GM19238 (cell line): Measurements from ENCODE around the gene ARHGDIG.

Source experiments
- DNase-seq: peaks from one replicate; pipeline ENCODE4 v3.0.0; 2011; ENCODE audit warnings: low spot score; ENCODE audit not compliant: insufficient read length

ARHGDIG gene

GRCh38 chr16:280005-280460, 358 bp upstream of the ARHGDIG start:
- no peak for DNase-seq

DNA sequence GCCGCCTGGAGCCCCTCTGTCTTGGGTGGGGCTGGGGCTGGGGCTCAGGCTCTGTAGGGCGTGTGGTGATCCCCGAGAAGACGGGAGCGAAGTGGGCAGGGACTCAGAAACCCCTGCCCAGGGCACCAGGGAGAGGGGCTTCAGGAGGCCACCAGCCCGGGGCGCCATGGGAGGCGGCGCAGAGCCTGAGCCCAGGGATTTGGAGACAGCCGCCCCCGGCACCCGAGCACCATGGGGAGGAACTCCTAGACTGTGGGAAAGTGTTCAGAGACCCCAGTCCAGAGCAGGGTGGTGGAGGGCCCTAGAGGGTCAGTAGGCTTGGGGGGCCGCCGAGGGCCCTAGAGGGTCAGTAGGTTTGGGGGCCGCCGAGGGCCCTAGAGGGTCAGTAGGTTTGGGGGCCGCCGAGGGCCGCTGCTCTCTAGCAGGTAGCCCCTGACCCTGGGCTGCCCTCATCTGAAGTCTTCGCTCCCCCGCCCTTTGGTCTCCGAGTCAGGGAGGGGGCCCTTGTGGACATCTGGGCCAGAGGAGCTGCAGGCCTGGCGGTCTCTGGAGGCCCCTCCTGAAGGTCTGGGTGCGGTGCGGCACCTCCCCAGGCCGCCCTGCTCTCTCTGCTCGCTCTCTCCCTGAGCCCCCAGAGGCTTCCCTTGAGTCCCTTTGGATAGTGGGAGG, 734 bp downstream of the ARHGDIG start:
- DNase-seq, result no peak

- DNase-seq, result no peak
Observed at GRCh38 chr16:281660-282255, 1.4 kb downstream of the ARHGDIG start.

DNA sequence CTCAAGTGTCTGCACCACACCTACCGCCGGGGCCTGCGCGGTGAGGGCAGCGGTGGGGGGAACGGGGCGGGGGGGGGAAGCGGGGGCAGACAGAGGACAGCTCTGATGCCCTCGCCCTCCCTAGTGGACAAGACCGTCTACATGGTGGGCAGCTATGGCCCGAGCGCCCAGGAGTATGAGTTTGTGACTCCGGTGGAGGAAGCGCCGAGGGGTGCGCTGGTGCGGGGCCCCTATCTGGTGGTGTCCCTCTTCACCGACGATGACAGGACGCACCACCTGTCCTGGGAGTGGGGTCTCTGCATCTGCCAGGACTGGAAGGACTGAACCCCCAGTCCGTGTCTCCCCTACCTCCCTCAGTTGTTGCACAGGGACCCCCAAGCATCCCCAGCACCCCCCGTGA, 2.1 kb downstream of the ARHGDIG start:
- DNase-seq, result no peak

GRCh38 chr16:283033-283805, 2.8 kb downstream of the ARHGDIG start, which contains the start of gene PDIA2:
Gene PDIA2, plus strand, starts transcription at chr16:283164. Its CDS starts 6 bp downstream, at chr16:283170.
- DNase-seq, result no peak

DNA sequence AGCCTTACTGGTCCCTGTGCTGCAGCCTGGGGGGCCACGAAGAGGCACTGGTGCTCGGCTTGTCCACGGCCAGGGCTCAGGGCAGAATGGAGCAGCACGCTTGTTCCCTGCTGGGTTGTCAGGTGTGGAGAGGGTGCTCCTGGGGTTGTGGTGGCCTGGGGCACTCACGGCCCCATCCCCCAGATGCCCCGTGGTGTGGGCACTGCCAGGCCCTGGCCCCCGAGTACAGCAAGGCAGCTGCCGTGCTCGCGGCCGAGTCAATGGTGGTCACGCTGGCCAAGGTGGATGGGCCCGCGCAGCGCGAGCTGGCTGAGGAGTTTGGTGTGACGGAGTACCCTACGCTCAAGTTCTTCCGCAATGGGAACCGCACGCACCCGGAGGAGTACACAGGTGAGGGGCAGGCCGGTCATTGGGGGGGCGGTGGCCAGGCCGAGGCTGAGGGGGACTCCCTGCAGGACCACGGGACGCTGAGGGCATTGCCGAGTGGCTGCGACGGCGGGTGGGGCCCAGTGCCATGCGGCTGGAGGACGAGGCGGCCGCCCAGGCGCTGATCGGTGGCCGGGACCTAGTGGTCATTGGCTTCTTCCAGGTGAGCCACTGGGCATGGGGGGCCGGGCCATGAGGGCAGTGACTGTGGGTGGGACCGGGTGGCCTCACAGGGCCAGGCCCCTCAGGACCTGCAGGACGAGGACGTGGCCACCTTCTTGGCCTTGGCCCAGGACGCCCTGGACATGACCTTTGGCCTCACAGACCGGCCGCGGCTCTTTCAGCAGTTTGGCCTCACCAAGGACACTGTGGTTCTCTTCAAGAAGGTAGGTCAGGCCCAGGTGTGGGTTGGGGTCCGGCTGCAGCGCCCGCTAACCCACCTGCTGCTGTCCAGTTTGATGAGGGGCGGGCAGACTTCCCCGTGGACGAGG, 4.1 kb downstream of the ARHGDIG start:
- no peak for DNase-seq

DNA sequence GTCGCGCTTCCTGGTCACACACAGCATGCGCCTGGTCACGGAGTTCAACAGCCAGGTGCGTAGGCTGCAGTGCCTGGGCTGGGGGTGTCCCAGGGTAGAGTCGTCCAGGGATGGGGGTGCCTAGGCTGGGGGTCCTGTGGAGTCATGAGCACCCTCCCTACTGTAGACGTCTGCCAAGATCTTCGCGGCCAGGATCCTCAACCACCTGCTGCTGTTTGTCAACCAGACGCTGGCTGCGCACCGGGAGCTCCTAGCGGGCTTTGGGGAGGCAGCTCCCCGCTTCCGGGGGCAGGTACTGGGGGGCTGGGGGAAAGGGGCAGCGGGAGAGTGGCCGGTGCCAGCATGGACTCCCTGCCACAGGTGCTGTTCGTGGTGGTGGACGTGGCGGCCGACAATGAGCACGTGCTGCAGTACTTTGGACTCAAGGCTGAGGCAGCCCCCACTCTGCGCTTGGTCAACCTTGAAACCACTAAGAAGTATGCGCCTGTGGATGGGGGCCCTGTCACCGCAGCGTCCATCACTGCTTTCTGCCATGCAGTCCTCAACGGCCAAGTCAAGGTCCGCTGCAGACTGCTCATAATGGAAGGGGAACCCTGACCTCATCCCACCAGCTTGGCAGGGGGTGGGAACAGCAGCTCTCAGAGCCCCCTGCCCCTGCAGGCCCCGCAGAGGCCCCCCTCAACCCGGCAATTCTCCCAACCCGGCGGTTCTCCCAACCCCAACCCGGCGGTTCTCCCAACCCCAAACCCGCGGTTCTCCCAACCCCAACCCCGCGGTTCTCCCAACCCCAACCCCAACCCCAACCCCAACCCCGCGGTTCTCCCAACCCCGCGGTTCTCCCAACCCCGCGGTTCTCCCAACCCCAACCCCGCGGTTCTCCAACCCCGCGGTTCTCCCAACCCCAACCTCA, 5.0 kb downstream of the ARHGDIG start:
- DNase-seq, result no peak

- no peak for DNase-seq
Observed at GRCh38 chr16:286491-287297, 6.3 kb downstream of the ARHGDIG start.

DNA sequence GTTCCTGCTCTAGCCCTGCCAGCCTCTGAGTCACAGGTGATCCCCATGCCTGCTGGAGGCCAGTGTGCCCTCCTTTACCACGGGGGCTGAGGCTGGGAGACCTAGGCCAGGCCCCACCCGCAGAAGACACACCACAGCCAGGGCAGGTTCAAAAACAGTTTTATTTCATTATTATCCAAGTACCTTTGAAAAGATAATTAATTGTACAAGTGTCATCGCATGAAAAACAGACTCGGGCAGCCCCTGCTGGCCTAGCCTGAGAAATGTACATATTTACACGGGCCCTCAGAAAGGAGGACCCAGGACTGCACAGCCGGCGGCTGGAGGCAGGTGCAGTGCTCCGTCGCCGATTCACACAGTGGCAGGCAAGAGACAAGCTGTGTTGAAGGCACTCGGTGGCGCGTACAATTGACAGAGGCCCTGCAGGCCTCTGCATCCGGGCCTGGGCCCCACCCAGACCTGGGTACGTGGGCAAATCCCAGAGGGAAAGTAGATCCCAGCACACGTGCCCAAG, 7.0 kb downstream of the ARHGDIG start:
- DNase-seq, result no peak

- no peak for DNase-seq
Observed at GRCh38 chr16:287981-288920, 7.9 kb downstream of the ARHGDIG start.

DNA sequence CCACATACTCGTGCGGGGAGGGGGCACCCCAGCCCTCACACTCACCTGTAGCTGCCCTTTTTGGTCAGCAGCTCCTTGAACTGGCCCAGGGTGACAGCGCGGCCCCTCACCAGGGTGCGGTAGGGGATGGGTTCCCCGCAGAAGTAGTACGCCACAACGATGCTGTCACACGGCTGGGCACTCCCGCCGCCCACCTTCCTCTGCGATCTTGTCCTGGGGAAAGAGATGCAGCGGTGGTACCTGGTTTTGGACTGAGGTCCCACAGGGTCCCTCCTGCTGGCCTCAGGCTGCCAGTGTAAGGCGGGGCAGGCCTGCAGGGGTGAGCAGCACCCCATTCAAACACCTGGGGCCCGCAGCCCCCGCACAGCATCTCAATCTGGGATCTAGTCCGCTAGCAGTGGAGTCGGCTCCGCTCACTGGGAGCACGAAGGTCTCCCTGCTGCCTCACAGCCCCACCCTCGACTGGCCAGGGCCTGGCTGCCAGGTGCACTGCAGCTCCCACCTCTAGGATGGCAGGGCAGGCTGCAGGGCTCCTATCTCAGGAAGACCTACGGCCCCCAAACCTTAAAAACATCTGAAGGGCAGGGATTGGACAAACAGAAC, 9.1 kb downstream of the ARHGDIG start:
- DNase-seq, result no peak

DNA sequence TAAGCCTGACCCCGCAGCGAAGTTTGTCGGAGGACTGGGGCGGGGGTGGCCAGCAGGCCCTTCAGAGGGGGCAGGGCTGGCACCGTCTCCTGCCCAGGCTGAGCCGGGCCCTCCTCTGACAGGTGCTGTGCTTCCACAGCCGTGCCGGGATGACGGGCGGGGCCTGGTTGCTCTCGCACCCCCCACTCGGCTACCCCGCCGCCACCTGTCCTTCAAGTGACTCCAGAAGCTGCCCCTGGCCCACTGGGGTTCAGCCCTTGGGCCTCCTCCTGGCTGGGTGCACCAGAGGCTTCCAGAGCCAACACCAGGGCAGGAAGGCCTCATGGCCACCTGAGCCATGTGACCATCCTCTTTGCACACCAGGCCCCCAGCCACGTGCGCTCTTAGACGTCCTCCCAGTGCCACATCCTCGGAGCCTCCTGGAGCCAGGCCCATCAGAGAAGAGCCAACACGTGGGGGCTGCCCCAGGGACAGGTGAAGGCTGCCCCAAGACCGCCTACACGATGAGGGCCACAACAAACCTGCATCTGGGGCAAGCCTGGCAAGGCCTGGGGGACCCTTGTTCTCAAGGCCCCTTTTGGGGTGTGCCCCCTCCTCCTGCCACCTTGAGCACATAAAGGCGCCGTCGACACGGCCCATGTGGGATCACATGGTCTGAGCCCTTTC, 9.8 kb downstream of the ARHGDIG start:
- no peak for DNase-seq

- DNase-seq, result no peak
Observed at GRCh38 chr16:290681-291405, 10.5 kb downstream of the ARHGDIG start.

DNA sequence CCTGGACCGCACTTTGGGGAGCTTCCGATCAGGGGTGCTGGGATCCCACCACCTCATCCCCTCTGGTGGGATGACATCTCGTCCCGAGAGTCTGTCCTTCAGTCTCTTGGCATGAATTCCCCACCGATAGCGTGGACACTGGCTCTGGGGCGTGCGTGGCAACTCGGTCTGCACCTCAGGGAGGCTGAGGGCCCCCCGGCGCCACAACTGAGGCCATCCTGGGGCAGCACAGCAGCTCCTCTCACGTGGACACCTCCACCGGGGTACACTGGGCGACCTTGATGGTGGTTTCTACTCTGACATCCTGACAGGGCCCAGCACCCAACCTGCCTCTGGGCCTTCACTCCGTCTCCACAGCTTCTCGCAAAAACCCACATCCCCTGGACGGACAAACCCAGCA, 11.1 kb downstream of the ARHGDIG start:
- no peak for DNase-seq

DNA sequence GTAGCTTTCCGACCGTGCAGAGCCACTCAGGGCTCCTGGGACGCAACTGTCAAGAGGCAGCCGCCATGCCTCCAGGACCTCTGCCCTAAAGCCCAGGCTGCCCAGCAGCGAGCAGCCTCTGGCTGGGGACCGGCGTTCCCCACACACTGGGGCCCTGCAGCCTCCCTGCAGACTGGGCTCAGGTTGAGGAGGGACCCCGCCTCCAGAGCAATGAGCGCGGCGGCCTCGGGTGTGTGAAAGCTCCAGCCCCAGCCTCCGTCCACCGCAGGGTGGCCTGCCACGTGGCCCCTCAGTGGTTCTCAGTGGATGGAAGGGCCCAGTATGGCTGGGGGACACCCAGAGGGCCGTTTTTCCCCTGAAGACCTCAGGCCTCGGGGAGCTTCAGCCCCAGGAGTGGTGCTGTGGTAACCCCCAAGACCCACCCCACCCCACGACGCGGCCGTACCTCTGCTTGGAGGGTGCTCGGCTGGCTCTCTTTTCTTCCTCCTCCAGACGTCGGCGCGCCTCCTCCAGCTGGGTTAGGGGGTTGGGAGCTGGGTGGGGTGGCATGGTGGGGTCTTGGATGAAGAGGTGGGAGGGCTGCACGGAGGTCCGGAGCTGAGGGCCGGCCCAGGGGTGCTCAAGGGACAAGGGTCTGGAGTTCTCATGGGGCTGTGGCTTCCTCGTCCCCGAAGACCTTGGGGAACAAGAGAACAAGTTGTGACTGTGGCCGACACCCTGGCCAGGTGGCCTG, 12.8 kb downstream of the ARHGDIG start:
- DNase-seq, result no peak

DNA sequence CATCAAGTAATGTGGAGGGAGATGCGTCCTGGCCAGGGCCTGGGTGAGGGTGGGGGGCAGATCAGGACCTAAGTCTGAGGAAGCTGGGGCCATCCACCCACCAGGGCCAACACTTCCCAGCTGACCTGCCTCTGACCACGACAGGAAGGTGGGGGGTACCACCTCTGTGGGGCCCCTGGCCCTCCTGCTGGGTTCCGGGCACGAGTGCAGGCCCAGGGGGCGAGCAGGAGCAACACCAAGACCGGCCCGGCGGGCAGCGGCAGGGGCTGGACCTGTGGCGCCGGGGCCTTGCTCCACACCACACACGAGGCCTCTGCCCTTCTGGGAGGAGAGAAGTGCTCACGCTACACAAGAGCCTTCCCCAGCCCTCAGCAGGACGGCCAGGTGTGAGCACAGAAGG, 15.9 kb downstream of the ARHGDIG start:
- DNase-seq, result no peak
